ELR (cell line): ENCODE data around the gene HERPUD2.
"Not testable (repeated sequence)": the region's sequence is repeated elsewhere in the genome, so short reads cannot be mapped to it uniquely, and the experiment has no call there.

Source experiments
- DNase-seq: peaks from one replicate; pipeline ENCODE4 v3.0.0-alpha.2; 2015; ENCODE audit warnings: low read depth

HERPUD2 gene

GRCh38 chr7:35677582-35678356, 17.2 kb downstream of the HERPUD2 start:
- no peak for DNase-seq

- DNase-seq, result no peak
These were observed 18.7 kb downstream of the HERPUD2 start for GRCh38 chr7:35676211-35676610.

GRCh38 chr7:35670856-35671569, 23.9 kb downstream of the HERPUD2 start:
- no peak for DNase-seq

- not testable (repeated sequence) for DNase-seq
These were observed 34.5 kb downstream of the HERPUD2 start for GRCh38 chr7:35660411-35660810.

GRCh38 chr7:35658606-35659201, 36.2 kb downstream of the HERPUD2 start:
- no peak for DNase-seq

- no peak for DNase-seq
These were observed 37.8 kb downstream of the HERPUD2 start for GRCh38 chr7:35657125-35657524.

- DNase-seq, result not testable (repeated sequence)
These were observed 40.4 kb downstream of the HERPUD2 start for GRCh38 chr7:35654558-35654957.

- no peak for DNase-seq
These were observed 42.8 kb downstream of the HERPUD2 start for GRCh38 chr7:35652124-35652523.

- DNase-seq, result no peak
These were observed 44.2 kb downstream of the HERPUD2 start for GRCh38 chr7:35650751-35651150.

- DNase-seq, result no peak
These were observed 45.2 kb downstream of the HERPUD2 start for GRCh38 chr7:35649711-35650110.

GRCh38 chr7:35648367-35648766, 46.6 kb downstream of the HERPUD2 start:
- DNase-seq, result no peak

- no peak for DNase-seq
These were observed 47.8 kb downstream of the HERPUD2 start for GRCh38 chr7:35647171-35647574.

- no peak for DNase-seq
These were observed 48.5 kb downstream of the HERPUD2 start for GRCh38 chr7:35646289-35647023.

GRCh38 chr7:35645691-35646090, 49.2 kb downstream of the HERPUD2 start:
- DNase-seq, result no peak

- DNase-seq, result peak; percentile 54
These were observed 64.6 kb downstream of the HERPUD2 start for GRCh38 chr7:35630024-35630972.

- DNase-seq, result peak; percentile 63
These were observed 70.4 kb downstream of the HERPUD2 start for GRCh38 chr7:35624299-35625186.

- no peak for DNase-seq
These were observed 71.6 kb downstream of the HERPUD2 start for GRCh38 chr7:35623381-35623780.

- DNase-seq, result no peak
These were observed 75.1 kb downstream of the HERPUD2 start for GRCh38 chr7:35619863-35620262.

- no peak for DNase-seq
These were observed 77.9 kb downstream of the HERPUD2 start for GRCh38 chr7:35617041-35617440.

GRCh38 chr7:35613150-35613549, 81.8 kb downstream of the HERPUD2 start:
- no peak for DNase-seq
